HG03025 (cell line): ENCODE measurements around the gene PHLDA1.

Experiments
- ATAC-seq: cut with Tn5 transposase; IDR thresholded peaks from one replicate; pipeline ENCODE4 v1.9.1; 2021; ENCODE audit warnings: mild to moderate bottlenecking, moderate library complexity; ENCODE audit not compliant: unreplicated experiment, low FRiP score

PHLDA1 gene

DNA sequence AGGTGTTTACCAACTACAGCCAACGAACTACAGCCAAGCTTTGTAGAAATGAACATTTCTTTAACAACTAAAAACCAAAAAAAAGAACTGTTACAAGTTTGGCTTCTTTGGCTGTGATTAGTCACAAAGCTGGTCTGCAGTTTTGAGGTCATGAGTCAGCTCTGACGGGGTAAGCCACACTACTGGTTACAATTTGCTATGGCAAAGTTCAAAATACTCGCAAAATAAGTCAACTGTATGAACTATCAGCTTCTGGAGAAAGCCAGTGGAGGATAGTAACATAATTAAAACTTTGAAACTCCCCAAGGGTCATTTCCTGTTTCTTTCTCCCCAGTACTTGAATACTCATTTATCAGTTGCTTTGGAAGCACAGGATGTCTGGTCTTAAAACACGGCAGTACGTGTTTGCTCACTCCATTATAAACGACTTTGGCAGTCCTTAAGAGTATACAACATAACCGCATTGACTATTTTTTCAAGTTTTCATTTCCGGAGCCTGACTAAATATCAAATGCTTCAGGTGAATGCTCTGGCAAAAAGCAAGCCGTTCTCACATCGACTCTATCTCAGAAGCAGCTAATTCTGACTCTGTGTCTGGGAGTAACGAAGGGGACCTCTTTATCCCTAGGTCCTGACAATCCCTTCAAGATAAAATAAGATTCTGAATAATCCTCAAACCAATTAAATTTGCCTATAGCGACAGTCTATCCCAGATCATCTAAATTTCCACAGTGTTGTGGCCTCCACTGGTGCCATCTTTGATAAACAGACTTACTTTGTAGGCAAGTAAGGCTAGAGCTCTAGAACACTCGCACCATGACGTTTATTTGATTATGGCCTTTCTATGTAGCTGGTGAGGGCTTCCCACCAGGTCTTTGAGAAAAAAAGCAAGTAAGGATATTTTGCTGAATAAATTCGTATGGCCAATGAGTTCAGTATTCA is 10.6 kb downstream of the PHLDA1 start:
- no peak for ATAC-seq

- no peak for ATAC-seq
Observed at GRCh38 chr12:76020281-76020680, 11.3 kb downstream of the PHLDA1 start.

- no peak for ATAC-seq
Observed at GRCh38 chr12:76018672-76019071, 12.9 kb downstream of the PHLDA1 start.

GRCh38 chr12:76018111-76018510 is 13.5 kb downstream of the PHLDA1 start:
- no peak for ATAC-seq

DNA sequence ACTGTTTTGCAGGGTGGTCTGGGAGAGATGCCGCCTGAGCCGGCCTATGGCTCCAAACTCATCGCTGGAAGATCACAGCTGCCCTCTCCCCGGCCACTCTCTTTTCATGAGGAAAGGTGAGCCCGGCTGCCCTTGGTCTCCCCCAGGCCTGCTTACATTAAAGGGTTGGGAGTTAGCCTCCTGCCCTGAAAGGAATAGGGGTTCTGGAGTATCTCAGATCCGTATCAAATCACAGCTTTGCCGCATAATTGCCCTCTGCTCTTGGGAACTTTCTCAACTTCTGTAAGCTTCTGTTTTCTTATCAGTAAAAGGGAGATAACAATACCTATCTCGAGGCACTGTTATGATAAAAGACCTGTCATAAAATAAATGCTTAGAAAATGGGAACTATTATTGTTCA is 17.6 kb downstream of the PHLDA1 start:
- no peak for ATAC-seq

GRCh38 chr12:76013603-76014002 is 18.0 kb downstream of the PHLDA1 start:
- ATAC-seq: no peak

DNA sequence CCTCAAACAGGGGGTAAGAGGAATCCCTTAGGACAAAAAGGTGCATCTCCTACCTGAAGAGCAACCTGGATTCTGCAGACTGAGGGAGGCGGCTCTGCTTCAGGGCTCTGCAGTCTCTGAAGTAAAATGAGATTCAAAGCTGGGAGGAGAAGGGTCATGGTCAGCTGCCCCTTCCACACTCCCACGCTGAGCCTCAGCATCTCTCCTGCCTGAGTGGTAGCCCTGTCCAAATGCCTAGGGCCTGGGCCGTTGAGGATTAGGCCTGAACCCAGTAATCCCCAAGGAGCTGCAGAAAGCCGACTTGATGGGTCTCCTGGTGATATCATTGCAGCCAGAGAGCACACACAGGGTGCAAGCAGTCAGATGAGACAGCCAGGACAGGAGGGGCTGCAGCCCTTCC is 18.9 kb downstream of the PHLDA1 start:
- no peak for ATAC-seq

GRCh38 chr12:76010732-76011458 is 20.7 kb downstream of the PHLDA1 start:
- no peak for ATAC-seq

DNA sequence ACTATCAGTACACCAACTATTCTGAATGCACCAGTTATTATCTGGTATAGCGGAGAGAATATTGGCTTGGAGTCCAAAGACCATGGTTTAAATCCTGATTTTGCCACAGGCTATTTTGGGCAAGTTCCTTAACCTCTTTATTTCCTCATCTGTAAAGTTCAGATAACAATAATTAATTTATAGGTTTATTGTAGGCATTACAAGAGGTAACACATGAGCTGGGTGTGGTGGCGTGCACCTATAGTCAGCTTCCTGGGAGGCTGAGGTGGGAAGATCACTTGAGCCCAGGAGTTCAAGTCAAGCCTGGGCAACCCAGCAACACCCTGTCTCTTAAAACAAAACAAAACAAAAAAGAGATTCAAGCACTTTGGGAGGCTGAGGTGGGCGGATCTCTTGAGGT is 23.1 kb downstream of the PHLDA1 start:
- ATAC-seq: no peak

DNA sequence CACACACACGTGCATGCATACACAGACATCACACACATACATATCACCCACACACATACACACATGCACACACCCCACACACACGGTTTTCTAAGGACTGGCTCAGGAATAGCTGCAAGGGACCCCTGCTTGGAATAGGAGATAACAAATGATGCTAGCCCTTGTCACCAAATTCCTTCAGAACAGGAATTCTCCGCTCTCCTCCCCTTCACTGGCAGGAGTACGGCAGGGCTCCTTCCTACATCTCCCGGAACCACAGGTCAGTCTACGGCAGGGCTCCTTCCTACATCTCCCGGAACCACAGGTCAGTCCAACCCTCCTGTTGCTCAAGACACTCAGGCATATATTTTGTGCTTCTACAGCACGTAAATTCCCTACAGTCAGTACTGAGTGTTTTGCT is 23.9 kb downstream of the PHLDA1 start:
- no peak for ATAC-seq

DNA sequence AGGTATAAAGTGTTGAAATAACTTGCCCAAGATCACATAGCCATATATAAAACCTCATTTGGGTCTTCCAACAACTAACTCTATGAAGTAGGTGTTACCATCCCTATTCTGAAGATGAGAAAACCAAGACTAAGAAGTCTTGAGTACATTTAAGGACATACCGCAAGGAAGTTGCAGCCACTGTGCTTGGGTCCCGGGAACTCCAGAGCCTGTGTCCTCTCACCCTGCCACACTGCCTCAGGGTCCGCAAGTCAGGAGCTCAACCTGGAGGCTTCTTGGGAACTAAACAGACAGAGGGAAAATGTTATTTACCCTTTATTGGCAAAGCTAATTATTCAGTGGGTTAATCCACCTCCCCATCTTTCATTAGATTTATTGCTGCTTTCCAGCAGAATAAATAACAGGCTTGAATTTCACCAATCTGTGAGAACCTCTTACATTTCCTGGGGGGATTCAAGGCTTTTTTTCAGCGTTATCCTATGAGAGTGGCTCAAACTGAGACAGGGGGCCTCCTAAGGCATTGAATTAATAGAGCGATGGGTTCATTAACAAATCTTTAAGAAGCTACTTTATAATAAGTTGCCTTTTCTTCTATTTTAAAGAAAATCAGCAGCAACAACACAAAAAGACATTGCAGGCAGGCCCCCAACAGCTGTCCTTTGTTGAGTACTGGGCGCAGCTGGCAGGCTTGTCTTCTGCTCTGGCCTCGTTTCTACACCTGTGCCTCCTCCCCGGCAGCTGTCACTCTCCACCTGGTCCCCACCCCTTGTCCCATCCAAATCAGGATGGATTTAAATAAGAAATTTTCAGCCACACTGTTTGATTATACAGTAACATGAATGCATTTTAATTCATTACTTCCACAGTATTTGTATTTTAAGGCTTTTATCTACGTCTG is 25.3 kb downstream of the PHLDA1 start:
- ATAC-seq: no peak

GRCh38 chr12:76003355-76003638 is 28.3 kb downstream of the PHLDA1 start:
- ATAC-seq: no peak

GRCh38 chr12:76002598-76003354 is 28.8 kb downstream of the PHLDA1 start:
- no peak for ATAC-seq

DNA sequence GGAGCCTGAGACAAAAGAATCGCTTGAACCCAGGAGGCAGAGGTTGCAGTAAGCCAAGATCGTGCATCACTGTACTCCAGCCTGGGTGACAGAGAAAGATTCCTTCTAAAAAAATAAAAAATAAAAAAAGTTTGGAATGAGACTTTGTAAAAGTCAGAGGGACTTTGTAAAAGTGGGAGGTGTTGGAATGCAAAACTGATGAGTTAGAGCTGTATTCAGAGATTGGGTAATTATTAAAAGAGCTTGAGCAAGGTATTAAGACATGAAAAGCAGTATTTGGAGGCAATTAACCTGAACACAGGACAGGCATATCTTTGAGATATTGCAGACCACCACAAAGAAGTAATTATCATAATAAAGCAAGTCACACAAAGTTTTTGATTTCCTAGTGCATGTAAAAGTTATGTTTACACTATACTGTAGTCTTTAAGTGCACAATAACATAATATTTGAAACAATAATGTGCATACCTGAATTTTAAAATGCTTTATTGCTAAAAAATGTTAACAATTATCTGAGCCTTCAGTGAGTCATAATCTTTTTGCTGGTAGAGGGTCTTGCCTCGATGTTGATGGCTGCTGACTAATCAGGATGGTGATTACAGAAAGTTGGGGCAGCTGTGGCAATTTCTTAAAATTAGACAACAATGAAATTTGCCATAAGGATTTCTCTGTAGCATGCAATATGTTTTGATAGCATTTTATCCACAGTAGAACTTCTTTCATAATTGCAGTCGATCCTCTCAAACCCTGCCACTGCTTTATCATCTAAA is 33.1 kb downstream of the PHLDA1 start:
- ATAC-seq: no peak

DNA sequence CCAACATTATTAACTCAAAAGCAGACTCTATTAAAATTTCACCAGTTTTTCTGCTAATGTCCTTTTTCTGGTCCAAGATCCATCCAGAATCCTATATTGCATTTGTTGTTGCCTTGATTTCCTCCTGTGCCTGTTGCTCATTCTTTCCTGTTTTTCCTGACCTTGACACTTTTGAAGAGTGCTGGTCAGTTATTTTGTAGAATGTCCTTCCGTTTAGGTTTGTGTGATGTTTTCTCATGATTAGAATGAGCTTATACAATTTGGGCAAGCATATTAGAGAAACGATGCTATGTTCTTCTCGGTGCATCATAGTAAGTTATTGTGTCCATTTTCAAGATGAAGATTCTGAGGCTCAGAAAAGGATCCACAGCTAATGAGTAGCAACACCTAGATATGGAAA is 33.9 kb downstream of the PHLDA1 start:
- ATAC-seq: no peak

DNA sequence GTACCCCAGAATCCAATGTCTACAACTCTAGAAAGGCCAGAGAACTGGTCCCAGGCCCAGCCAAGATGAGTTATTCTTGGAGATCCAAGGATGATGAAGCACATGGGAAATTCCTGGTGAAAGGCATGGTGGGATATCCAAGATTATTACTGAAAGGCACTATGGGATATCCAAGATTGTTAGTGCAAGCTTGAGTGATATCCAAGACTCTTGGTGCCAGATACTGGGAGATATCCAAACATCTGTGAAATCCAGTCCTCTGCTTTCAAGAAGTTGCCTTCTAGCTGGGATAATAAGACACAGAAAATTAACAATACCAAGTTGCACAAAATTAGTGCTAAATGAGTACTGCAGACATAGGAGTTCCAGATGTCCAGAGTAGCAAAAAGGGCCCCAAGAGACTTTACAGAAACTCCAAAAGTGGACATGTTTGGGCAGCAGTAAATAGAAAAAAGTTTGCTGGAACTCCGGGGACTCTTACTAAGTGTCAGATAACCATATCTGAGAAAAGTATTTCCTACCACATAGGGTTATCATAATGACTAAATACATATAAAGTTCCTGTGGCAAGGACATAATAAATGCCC is 34.6 kb downstream of the PHLDA1 start:
- ATAC-seq: no peak

- no peak for ATAC-seq
Observed at GRCh38 chr12:75995691-75996090, 35.9 kb downstream of the PHLDA1 start.

DNA sequence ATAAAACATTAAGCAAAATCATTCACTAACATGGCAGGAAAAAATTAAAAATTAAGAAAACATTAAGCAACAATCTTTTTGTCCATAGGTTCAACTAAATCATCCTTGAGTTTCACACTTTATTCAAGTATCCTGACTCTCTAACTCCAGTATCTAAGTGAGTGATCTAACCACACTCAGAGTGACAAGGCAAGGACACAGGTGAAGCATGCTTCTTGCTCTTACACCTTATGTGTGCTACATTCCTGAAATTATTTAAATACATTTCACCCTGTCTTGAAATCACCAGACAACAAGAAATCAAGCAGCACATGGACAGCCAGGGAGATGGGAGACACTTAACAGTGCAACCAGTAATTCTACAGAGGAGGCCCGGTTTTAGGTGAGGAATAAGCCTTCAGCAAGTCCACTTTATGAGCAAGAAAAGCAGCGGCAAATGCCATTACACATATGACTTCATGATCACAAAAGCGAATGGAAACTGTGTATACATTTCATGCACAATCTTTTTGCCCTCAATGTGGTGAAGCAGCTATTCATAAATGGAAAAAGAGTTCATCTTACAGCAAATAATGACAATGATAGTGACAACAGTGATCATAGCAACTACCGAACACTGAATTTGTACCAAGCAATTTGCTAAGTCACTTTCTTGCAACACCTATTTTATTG is 37.4 kb downstream of the PHLDA1 start:
- no peak for ATAC-seq

- ATAC-seq: no peak
Observed at GRCh38 chr12:75991753-75992152, 39.8 kb downstream of the PHLDA1 start.
